Stomach (tissue), 4 donors: ENCODE data around the gene KCNAB2.

Experiments
- EP300 ChIP-seq: sonication (generic); formaldehyde crosslinking; IDR thresholded peaks from one replicate; pipeline ENCODE4 v1.6.1; 2017; ENCODE audit warnings: antibody characterized with exemption
- TF ChIP-seq, protein P1 (sequence below), 7 experiments: fragments of 450-650 bp in 4 of 7; fragments of 200-600 bp in 3 of 7; sonication (generic) in 3 of 7; IDR thresholded peaks; one replicate each; pipeline ENCODE4 v1.5.1; 2016 to 2019; ENCODE audit warnings: antibody characterized with exemption in 7 of 7, control low read depth in 2 of 7, mild to moderate bottlenecking in 1 of 7

DNA sequence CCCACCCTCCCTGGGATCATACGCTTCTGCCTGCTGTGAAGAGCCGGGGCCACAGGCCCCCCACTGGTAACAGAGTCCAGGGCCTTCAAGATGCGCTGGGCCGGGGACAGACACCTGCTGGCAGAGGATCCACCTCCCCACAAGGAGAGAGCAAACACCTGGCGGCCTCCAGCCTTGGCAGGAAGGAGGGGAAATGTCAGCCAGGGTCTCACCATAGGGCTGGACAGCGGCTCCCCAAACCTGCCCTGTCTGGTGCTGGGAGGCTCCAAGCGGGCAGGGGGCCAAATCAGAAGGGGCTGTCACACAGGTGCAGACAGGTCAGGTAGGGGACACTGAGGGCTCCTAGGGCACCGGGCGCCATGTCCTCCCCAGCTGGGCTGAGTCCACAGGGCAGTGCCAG, 58.9 kb downstream of the KCNAB2 start:
- TF ChIP-seq, protein P1, sequence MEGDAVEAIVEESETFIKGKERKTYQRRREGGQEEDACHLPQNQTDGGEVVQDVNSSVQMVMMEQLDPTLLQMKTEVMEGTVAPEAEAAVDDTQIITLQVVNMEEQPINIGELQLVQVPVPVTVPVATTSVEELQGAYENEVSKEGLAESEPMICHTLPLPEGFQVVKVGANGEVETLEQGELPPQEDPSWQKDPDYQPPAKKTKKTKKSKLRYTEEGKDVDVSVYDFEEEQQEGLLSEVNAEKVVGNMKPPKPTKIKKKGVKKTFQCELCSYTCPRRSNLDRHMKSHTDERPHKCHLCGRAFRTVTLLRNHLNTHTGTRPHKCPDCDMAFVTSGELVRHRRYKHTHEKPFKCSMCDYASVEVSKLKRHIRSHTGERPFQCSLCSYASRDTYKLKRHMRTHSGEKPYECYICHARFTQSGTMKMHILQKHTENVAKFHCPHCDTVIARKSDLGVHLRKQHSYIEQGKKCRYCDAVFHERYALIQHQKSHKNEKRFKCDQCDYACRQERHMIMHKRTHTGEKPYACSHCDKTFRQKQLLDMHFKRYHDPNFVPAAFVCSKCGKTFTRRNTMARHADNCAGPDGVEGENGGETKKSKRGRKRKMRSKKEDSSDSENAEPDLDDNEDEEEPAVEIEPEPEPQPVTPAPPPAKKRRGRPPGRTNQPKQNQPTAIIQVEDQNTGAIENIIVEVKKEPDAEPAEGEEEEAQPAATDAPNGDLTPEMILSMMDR (IDR thresholded peaks at IDR 0.05): no peak
- no peak for TF ChIP-seq EP300
